HEK293 (cell line): ENCODE results near the gene DUSP10.

Source experiments
- CTCF ChIA-PET: fragments of 350-600 bp; formaldehyde crosslinking; extraction: SDS; loops from one replicate; lab custom pipeline; 2021; ENCODE audit warnings: antibody characterized with exemption; lab: Yijun Ruan, JAX
- POLR2A ChIA-PET: fragments of 300-600 bp; formaldehyde crosslinking; extraction: SDS; loops from one replicate; lab custom pipeline; 2020; ENCODE audit warnings: antibody characterized with exemption, inconsistent platforms; lab: Yijun Ruan, JAX
- H3K27ac ChIP-seq: fragments of 200-500 bp; sonication (Bioruptor generic); 2 replicates; pipeline ENCODE4 v1.5.1; 2014; ENCODE audit warnings: low read depth, low read length, control low read depth, inconsistent platforms; ENCODE audit errors: extremely low read depth
- H3K36me3 ChIP-seq, 2 experiments: fragments of 200-500 bp in 1 of 2; sonication (Bioruptor generic) in 1 of 2; 1 replicate in 1 of 2; 2 replicates in 1 of 2; pipeline ENCODE4 v1.5.1; 2014 to 2017; ENCODE audit warnings: inconsistent platforms in 2 of 2, low read length in 2 of 2; ENCODE audit not compliant: control insufficient read depth in 2 of 2, insufficient read depth in 1 of 2
- H3K4me1 ChIP-seq: fragments of 200-500 bp; sonication (Bioruptor generic); 2 replicates; pipeline ENCODE4 v1.5.1; 2014; ENCODE audit warnings: mild to moderate bottlenecking, low read length, inconsistent platforms; ENCODE audit not compliant: control insufficient read depth, insufficient read depth
- H3K4me3 ChIP-seq: 2 replicates; pipeline ENCODE4 v1.5.1; 2011; ENCODE audit warnings: low read depth, mild to moderate bottlenecking, control low read depth, low read length, moderate library complexity
- H3K9me3 ChIP-seq: fragments of 200-500 bp; sonication (Bioruptor generic); 2 replicates; pipeline ENCODE4 v1.5.1; 2014; ENCODE audit warnings: low read depth, low read length, inconsistent platforms; ENCODE audit not compliant: control insufficient read depth, insufficient read depth
- BCL6B ChIP-seq: fragments of 450-650 bp; formaldehyde crosslinking; IDR thresholded peaks from 2 replicates; pipeline ENCODE4 v1.5.1; 2017; ENCODE audit warnings: missing biosample characterization, missing genetic modification characterization
- IKZF3 ChIP-seq: fragments of 450-650 bp; IDR thresholded peaks from 2 replicates; pipeline ENCODE4 v1.5.0; 2018; ENCODE audit warnings: missing biosample characterization, mild to moderate bottlenecking, missing genetic modification characterization, moderate library complexity
- SP7 ChIP-seq: fragments of 450-650 bp; formaldehyde crosslinking; IDR thresholded peaks from 2 replicates; pipeline ENCODE4 v1.5.1; 2016; ENCODE audit warnings: missing biosample characterization, missing genetic modification characterization
- TRIM28 ChIP-seq: IDR thresholded peaks from 2 replicates; pipeline ENCODE4 v1.6.1; 2011; ENCODE audit warnings: low read length, control low read depth, borderline replicate concordance
- ZBTB1 ChIP-seq: fragments of 450-650 bp; formaldehyde crosslinking; IDR thresholded peaks from 2 replicates; pipeline ENCODE4 v1.5.1; 2016; ENCODE audit warnings: missing biosample characterization, missing genetic modification characterization
- ZBTB48 ChIP-seq: fragments of 450-650 bp; formaldehyde crosslinking; IDR thresholded peaks from 2 replicates; pipeline ENCODE4 v1.5.1; 2016; ENCODE audit warnings: missing biosample characterization, missing genetic modification characterization
- ZBTB7A ChIP-seq: fragments of 450-650 bp; formaldehyde crosslinking; IDR thresholded peaks from 2 replicates; pipeline ENCODE4 v1.5.1; 2016; ENCODE audit warnings: low read depth, missing biosample characterization, missing genetic modification characterization
- ZNF114 ChIP-seq: fragments of 450-650 bp; formaldehyde crosslinking; IDR thresholded peaks from 2 replicates; pipeline ENCODE4 v1.5.0; 2017; ENCODE audit warnings: missing biosample characterization, missing genetic modification characterization
- ZNF133 ChIP-seq: fragments of 450-650 bp; formaldehyde crosslinking; IDR thresholded peaks from 2 replicates; pipeline ENCODE4 v1.5.1; 2016; ENCODE audit warnings: missing biosample characterization, missing genetic modification characterization
- ZNF174 ChIP-seq: fragments of 450-650 bp; formaldehyde crosslinking; IDR thresholded peaks from 2 replicates; pipeline ENCODE4 v1.5.0; 2017; ENCODE audit warnings: missing biosample characterization, mild to moderate bottlenecking, missing genetic modification characterization
- ZNF175 ChIP-seq: fragments of 450-650 bp; formaldehyde crosslinking; IDR thresholded peaks from 2 replicates; pipeline ENCODE4 v1.5.1; 2016; ENCODE audit warnings: missing biosample characterization, missing genetic modification characterization
- ZNF19 ChIP-seq: fragments of 450-650 bp; formaldehyde crosslinking; IDR thresholded peaks from 2 replicates; pipeline ENCODE4; 2016; ENCODE audit warnings: missing biosample characterization, missing genetic modification characterization, low read depth
- ZNF280C ChIP-seq: fragments of 450-650 bp; formaldehyde crosslinking; IDR thresholded peaks from 2 replicates; pipeline ENCODE4 v1.5.1; 2016; ENCODE audit warnings: missing biosample characterization, missing genetic modification characterization
- ZNF311 ChIP-seq: fragments of 450-650 bp; formaldehyde crosslinking; IDR thresholded peaks from 2 replicates; pipeline ENCODE4 v1.5.1; 2017; ENCODE audit warnings: missing biosample characterization, missing genetic modification characterization, borderline replicate concordance
- ZNF362 ChIP-seq: fragments of 450-650 bp; formaldehyde crosslinking; IDR thresholded peaks from 2 replicates; pipeline ENCODE4 v1.5.1; 2016; ENCODE audit warnings: missing biosample characterization, missing genetic modification characterization
- ZNF398 ChIP-seq: fragments of 450-650 bp; formaldehyde crosslinking; IDR thresholded peaks from 2 replicates; pipeline ENCODE4 v1.5.1; 2017; ENCODE audit warnings: missing biosample characterization, missing genetic modification characterization
- ZNF433 ChIP-seq: fragments of 450-650 bp; formaldehyde crosslinking; IDR thresholded peaks from 2 replicates; pipeline ENCODE4 v1.5.1; 2016; ENCODE audit warnings: missing biosample characterization, missing genetic modification characterization, low read depth
- ZNF449 ChIP-seq: fragments of 450-650 bp; formaldehyde crosslinking; IDR thresholded peaks from 2 replicates; pipeline ENCODE4 v1.5.1; 2017; ENCODE audit warnings: missing biosample characterization, mild to moderate bottlenecking, missing genetic modification characterization, moderate library complexity
- ZNF513 ChIP-seq: fragments of 450-650 bp; IDR thresholded peaks from 2 replicates; pipeline ENCODE4 v1.5.1; 2018; ENCODE audit warnings: missing biosample characterization, missing genetic modification characterization
- ZNF600 ChIP-seq: fragments of 450-650 bp; formaldehyde crosslinking; IDR thresholded peaks from 2 replicates; pipeline ENCODE4 v1.5.1; 2016; ENCODE audit warnings: missing biosample characterization, missing genetic modification characterization
- ZNF623 ChIP-seq: fragments of 450-650 bp; formaldehyde crosslinking; IDR thresholded peaks from 2 replicates; pipeline ENCODE4 v1.5.1; 2016; ENCODE audit warnings: missing biosample characterization, missing genetic modification characterization
- ZNF76 ChIP-seq: fragments of 450-650 bp; formaldehyde crosslinking; IDR thresholded peaks from 2 replicates; pipeline ENCODE4; 2016; ENCODE audit warnings: low read depth, missing biosample characterization, missing genetic modification characterization, borderline replicate concordance
- ZNF776 ChIP-seq: fragments of 450-650 bp; formaldehyde crosslinking; IDR thresholded peaks from 2 replicates; pipeline ENCODE4 v1.5.0; 2017; ENCODE audit warnings: missing biosample characterization, missing genetic modification characterization, borderline replicate concordance
- ZNF777 ChIP-seq: fragments of 450-650 bp; formaldehyde crosslinking; IDR thresholded peaks from 2 replicates; pipeline ENCODE4 v1.5.1; 2017; ENCODE audit warnings: missing biosample characterization, missing genetic modification characterization, borderline replicate concordance
- ZSCAN30 ChIP-seq: fragments of 450-650 bp; IDR thresholded peaks from 2 replicates; pipeline ENCODE4 v1.5.1; 2018; ENCODE audit warnings: missing biosample characterization, mild to moderate bottlenecking, missing genetic modification characterization, moderate library complexity
- ZSCAN4 ChIP-seq: fragments of 450-650 bp; formaldehyde crosslinking; IDR thresholded peaks from 2 replicates; pipeline ENCODE4 v1.5.1; 2017; ENCODE audit warnings: missing biosample characterization, missing genetic modification characterization
- ZXDB ChIP-seq: fragments of 450-650 bp; formaldehyde crosslinking; IDR thresholded peaks from 2 replicates; pipeline ENCODE4 v1.5.1; 2016; ENCODE audit warnings: missing biosample characterization, missing genetic modification characterization

The DUSP10 gene

GRCh38 chr1:221766210-221766609 lies 24.3 kb upstream of the DUSP10 start:
- POLR2A ChIA-PET, result interaction anchor here (1.3 kb wide), 1 partner anchor 24 kb away, joined by 3 read pairs; the partner anchor contains the start of gene DUSP10
- Histone ChIP-seq H3K4me3 (no peak overlapping the region), H3K9me3 (no peaks in the 10 kb centered on the region), H3K27ac (no peak overlapping the region), H3K4me1 (no peaks in the 10 kb centered on the region), H3K36me3 (no peaks in the 10 kb centered on the region)
- CTCF ChIA-PET, result interaction anchor here (0.6 kb wide), 1 partner anchor 25 kb away, joined by 3 read pairs; no protein-coding TSS in a partner anchor
- TF ChIP-seq ZBTB48, result no peak
- TF ChIP-seq ZNF776 (tag by site-specific recombination), result peak; percentile 47; the same call in 1 of the 2 replicates
- no peak for TF ChIP-seq TRIM28
- peak; percentile 92 for TF ChIP-seq ZSCAN4 (tag by site-specific recombination)
- TF ChIP-seq ZNF449 (tag by site-specific recombination), result no peak
- no peak for TF ChIP-seq ZNF623 (tag by site-specific recombination)
- TF ChIP-seq ZNF433 (tag by site-specific recombination), result no peak
- no peak for TF ChIP-seq ZNF600
- no peak for TF ChIP-seq ZNF114 (tag by site-specific recombination)
- TF ChIP-seq ZNF777, result no peak
- TF ChIP-seq ZNF19 (tag by site-specific recombination), result no peak
- no peak for TF ChIP-seq ZNF76 (tag by site-specific recombination)
- peak; percentile 62; the same call in 1 of the 2 replicates for TF ChIP-seq ZNF398 (tag by site-specific recombination)
- no peak for TF ChIP-seq ZNF311 (tag by site-specific recombination)
- no peak for TF ChIP-seq ZNF133
- TF ChIP-seq ZNF362 (tag by site-specific recombination), result no peak
- 0 out of 2 replicates have a peak, but pooled peaks have one; percentile 10 for TF ChIP-seq BCL6B (tag by site-specific recombination)
- 0 out of 2 replicates have a peak, but pooled peaks have one; percentile 32 for TF ChIP-seq SP7
- TF ChIP-seq ZBTB7A, result no peak
- TF ChIP-seq ZNF513, result no peak
- no peak for TF ChIP-seq ZSCAN30 (tag by site-specific recombination)
- no peak for TF ChIP-seq IKZF3 (tag by site-specific recombination)
- TF ChIP-seq ZNF175 (tag by site-specific recombination), result no peak
- TF ChIP-seq ZXDB (tag by site-specific recombination), result peak; percentile 47; the same call in 1 of the 2 replicates
- TF ChIP-seq ZNF280C (tag by site-specific recombination), result no peak
- TF ChIP-seq ZBTB1 (tag by site-specific recombination), result no peak
- no peak for TF ChIP-seq ZNF174 (tag by site-specific recombination)
- TF ChIP-seq, all 188 proteins: peak for 6
